ENCODE data around the gene MAMSTR.

DNA sequence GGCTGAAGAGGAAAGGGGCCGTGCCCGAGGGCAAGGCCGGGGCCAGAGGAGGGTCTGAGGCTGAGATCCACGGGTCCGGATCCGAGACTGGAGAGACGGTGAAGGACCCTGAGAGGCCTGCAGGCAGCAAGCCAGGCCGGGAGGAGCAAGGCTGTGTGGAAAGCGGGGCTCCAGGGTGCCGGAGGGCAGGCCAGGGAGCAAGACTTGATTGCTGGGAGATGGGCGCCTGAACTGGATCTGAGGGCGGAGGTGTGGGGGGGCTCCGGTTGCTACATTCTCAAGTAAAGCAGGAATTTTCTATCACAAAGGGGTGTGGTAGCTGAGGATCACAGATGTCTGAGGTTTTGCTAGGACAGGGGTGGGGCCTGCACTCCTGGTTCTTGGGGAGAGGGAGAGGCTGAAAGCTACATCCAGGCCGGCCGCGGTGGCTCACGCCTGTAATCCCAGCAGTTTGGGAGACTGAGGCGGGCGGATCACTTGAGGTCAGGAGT is 3.8 kb downstream of the MAMSTR start:
- no peak for TF ChIP-seq EZH2phosphoT487 (IDR thresholded peaks at IDR 0.05; ENCODE audit: insufficient read depth, low read depth)
- TF ChIP-seq EZH2 (IDR thresholded peaks at IDR 0.05; ENCODE audit: insufficient read depth, poor library complexity, severe bottlenecking): no peak

Data from GM23248 (cell line).